ENCODE results near the gene RABGAP1L. TPM values are rescaled to one million over a fixed set of nuclear protein-coding genes. Genes with fewer than 3 reads are reported as not detected.

Gene RABGAP1L
- total and polyA plus RNA-seq, 10 of the 15 experiments (the other 5 are each of a cell fraction or from before 2014, with no cell fraction given) = 5.8 to 194 (median 113) TPM

GRCh38 chr1:174794861-174795260, 635.5 kb downstream of the RABGAP1L start:
- H3K27ac ChIP-seq (ENCODE audit: control insufficient read depth, insufficient read depth) = no peak overlapping the region
- no peak overlapping the region for H2AFZ ChIP-seq (ENCODE audit: control insufficient read depth, low read depth, low read length)
- H3K9ac ChIP-seq (ENCODE audit: control insufficient read depth, insufficient read depth, low read length) = no peak overlapping the region
- no TSS peak for BruUV-seq (replicated peaks)
- ATAC-seq (no peak), FAIRE-seq (no peak), DNase-seq (ENCODE audit: low read depth, low spot score) (no peak)
- H4K20me1 ChIP-seq (ENCODE audit: control insufficient read depth, insufficient read depth) = no peaks in the 10 kb centered on the region
- peaks cover 10% of the 10 kb centered on the region; the same call in 1 of the 2 replicates for H3K4me1 ChIP-seq (ENCODE audit: control insufficient read depth, insufficient read depth, low read length)
- intact Hi-C loops (cut with micrococcal nuclease; ENCODE audit: unreplicated experiment) = no loop called here
- in situ Hi-C loops (cut with MboI) = no loop called here
- no peak overlapping the region for H3K4me2 ChIP-seq (ENCODE audit: control insufficient read depth, insufficient read depth)
- H3K79me2 ChIP-seq (ENCODE audit: control insufficient read depth, insufficient read depth, low read length) = 0 out of 2 replicates have a peak, but pooled peaks cover under 1% of the 10 kb centered on the region
- H3K36me3 ChIP-seq (ENCODE audit: control insufficient read depth in 2 of 2, insufficient read depth in 2 of 2, low read length in 1 of 2) = no peaks in the 10 kb centered on the region; a peak in 1 of 4 replicates
- TF ChIP-seq E2F4 (IDR thresholded peaks at IDR 0.05; ENCODE audit: low read depth, low read length) (no peak), ETV6 (conservative IDR thresholded peaks at IDR 0.05 in 1 of 2, IDR thresholded peaks at IDR 0.05 in 1 of 2; ENCODE audit: borderline replicate concordance in 1 of 2, low read depth in 1 of 2) (no peak), CTCF (IDR thresholded peaks at IDR 0.05 in 2 of 3, conservative IDR thresholded peaks at IDR 0.05 in 1 of 3; ENCODE audit: control insufficient read depth in 2 of 3, extremely low read depth in 1 of 3, insufficient read depth in 1 of 3, low read depth in 3 of 3, low read length in 3 of 3) (no peak), SIN3A (IDR thresholded peaks at IDR 0.05; ENCODE audit: low read depth, low read length) (no peak), RBBP5 (conservative IDR thresholded peaks at IDR 0.05) (no peak), MLLT1 (IDR thresholded peaks at IDR 0.05) (no peak), PKNOX1 (IDR thresholded peaks at IDR 0.05) (no peak)
- H3K27me3 ChIP-seq (replicated peaks in 1 of 2; ENCODE audit: control insufficient read depth in 2 of 2, insufficient read depth in 2 of 2, low read length in 1 of 2) = no peaks in the 10 kb centered on the region
- ChIA-PET RAD21 (ENCODE audit: unreplicated experiment) (interaction anchor here (0.8 kb wide), 1 partner anchor 188 kb away, joined by 3 read pairs; no protein-coding TSS in a partner anchor), SMC1A (ENCODE audit: uncharacterized antibody, unreplicated experiment) (interaction anchor here (1.7 kb wide), 1 partner anchor 22 kb away, joined by 4 read pairs; no protein-coding TSS in a partner anchor), POLR2A (no interaction called here), CTCF (interaction anchor here (1.1 kb wide), 1 partner anchor 20 kb away, joined by 3 read pairs; no protein-coding TSS in a partner anchor)
- 89% methylated on average over 1 of the region's 1 CpG for WGBS (ENCODE audit: insufficient coverage, insufficient replicate concordance, low lambda C conversion rate, missing lambda C conversion rate)
- H3K9me3 ChIP-seq (replicated peaks; ENCODE audit: control insufficient read depth, insufficient read depth, low read length) = no peaks in the 10 kb centered on the region
- H3K4me3 ChIP-seq = no peak overlapping the region

All from GM12878 (cell line).